Ishikawa (cell line): Measurements from ENCODE around the gene MLN.

ENCODE experiments used
- CEBPB ChIP-seq: IDR thresholded peaks from 2 replicates; pipeline ENCODE4 v1.6.1; 2012
- EGR1 ChIP-seq: IDR thresholded peaks from 2 replicates; pipeline ENCODE4 v1.6.1; 2012
- EP300 ChIP-seq: IDR thresholded peaks from 2 replicates; pipeline ENCODE4 v1.6.1; 2012; ENCODE audit warnings: borderline replicate concordance
- FOXM1 ChIP-seq: IDR thresholded peaks from 2 replicates; pipeline ENCODE4 v1.6.1; 2012; ENCODE audit warnings: low read depth, borderline replicate concordance
- MAX ChIP-seq: IDR thresholded peaks from 2 replicates; pipeline ENCODE4 v1.6.1; 2012
- NFIC ChIP-seq: IDR thresholded peaks from 2 replicates; pipeline ENCODE4 v1.6.1; 2012
- RAD21 ChIP-seq: IDR thresholded peaks from 2 replicates; pipeline ENCODE4 v1.6.1; 2012; ENCODE audit warnings: low read depth
- REST ChIP-seq: IDR thresholded peaks from 2 replicates; pipeline ENCODE4 v1.6.1; 2012; ENCODE audit warnings: low read depth, mild to moderate bottlenecking
- TAF1 ChIP-seq: IDR thresholded peaks from 2 replicates; pipeline ENCODE4 v1.6.1; 2012; ENCODE audit warnings: low read depth, mild to moderate bottlenecking
- TEAD4 ChIP-seq: IDR thresholded peaks from 2 replicates; pipeline ENCODE4 v1.6.1; 2012
- TF ChIP-seq, protein P1 (sequence below): IDR thresholded peaks from 2 replicates; pipeline ENCODE4 v1.6.1; 2012

GRCh38 chr6:33809594-33809993, 5.8 kb upstream of the MLN start:
- TF ChIP-seq RAD21 (no peak), TEAD4 (no peak), EGR1 (no peak), FOXM1 (no peak), EP300 (no peak), REST (no peak), CEBPB (no peak), TAF1 (no peak), NFIC (no peak), MAX (no peak)
- TF ChIP-seq, protein P1, sequence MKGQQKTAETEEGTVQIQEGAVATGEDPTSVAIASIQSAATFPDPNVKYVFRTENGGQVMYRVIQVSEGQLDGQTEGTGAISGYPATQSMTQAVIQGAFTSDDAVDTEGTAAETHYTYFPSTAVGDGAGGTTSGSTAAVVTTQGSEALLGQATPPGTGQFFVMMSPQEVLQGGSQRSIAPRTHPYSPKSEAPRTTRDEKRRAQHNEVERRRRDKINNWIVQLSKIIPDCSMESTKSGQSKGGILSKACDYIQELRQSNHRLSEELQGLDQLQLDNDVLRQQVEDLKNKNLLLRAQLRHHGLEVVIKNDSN: no peak
